Measurements from ENCODE around the gene USP20. TPM values are rescaled to one million over a fixed set of nuclear protein-coding genes. Genes with fewer than 3 reads are reported as not detected.

The USP20 gene
- total RNA-seq, 4 donors from 2014 or later = 11.5 to 18.5 (median 15.5) TPM

DNA sequence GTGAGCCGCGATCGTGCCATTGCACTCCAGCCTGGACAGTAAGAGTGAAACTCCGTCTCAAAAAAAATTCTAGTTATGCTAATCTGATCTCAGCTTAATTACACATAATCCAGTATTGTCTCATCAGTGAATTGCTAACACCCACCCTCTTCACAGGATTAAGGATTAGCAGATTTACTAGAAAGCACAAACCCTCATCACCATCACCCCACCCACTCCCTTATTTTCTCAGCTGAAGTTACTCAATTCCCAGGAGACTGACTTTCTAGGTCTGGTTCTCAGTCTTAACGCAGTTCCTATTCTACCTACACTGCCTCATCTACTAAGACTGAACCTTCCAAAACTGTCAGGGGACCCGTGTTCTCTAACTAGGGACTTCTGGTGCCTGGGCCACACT is 23.3 kb upstream of the USP20 start:
- no peak for TF ChIP-seq CTCF (IDR thresholded peaks at IDR 0.05)
- ATAC-seq (ENCODE audit: low FRiP score) (no peak), DNase-seq (ENCODE audit: low spot score) (no peak)

GRCh38 chr9:129812385-129812784 is 22.9 kb upstream of the USP20 start:
- no peak for DNase-seq (ENCODE audit: low spot score)
- ATAC-seq (ENCODE audit: low FRiP score) = no peak
- TF ChIP-seq CTCF (IDR thresholded peaks at IDR 0.05) = no peak

GRCh38 chr9:129813661-129814060 is 21.6 kb upstream of the USP20 start:
- TF ChIP-seq CTCF (IDR thresholded peaks at IDR 0.05) = no peak
- DNase-seq (ENCODE audit: low spot score) (no peak), ATAC-seq (ENCODE audit: low FRiP score) (no peak)

DNA sequence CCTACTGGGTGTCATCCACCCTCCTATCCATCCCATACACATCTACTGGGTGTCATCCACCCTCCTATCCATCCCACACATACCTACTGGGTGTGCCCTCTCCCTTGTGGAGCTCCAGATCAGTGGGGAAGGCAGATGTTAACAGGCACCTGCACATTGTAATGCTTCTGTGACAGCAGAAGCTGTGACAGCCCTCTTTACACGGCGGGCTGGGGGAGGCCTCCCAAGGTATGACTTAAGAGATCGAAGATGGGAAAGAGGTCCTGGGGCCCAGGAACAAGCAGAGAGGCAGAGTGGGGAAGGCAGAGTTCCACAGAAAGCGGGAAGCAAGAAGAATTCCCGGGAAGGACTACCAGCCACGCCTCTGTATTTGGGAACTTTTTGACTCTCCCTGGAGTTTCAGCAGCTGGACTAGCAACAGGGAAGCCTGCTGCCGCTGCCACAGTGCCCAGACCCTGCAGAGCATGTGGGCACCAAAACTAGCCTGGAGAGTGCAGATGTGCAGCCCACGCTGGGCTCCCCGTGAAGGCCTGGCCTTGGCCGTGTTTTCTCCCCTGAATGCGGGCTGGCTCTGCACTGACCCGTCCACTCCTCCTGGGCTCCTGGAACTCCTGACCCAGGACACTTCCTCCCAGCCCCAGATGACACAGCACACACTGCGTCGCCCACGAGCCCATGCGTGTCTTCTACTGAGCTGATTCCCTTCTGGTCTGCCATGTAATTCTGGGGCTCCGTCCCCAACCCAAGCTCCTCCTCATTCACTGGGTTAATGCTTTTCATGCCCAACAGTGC is 20.6 kb upstream of the USP20 start:
- TF ChIP-seq CTCF (IDR thresholded peaks at IDR 0.05) = no peak
- no peak for ATAC-seq (ENCODE audit: low FRiP score)
- no peak for DNase-seq (ENCODE audit: low spot score)

GRCh38 chr9:129815278-129815677 is 20.0 kb upstream of the USP20 start:
- no peak for ATAC-seq (ENCODE audit: low FRiP score)
- TF ChIP-seq CTCF (IDR thresholded peaks at IDR 0.05) = no peak
- DNase-seq (ENCODE audit: low spot score) = no peak

DNA sequence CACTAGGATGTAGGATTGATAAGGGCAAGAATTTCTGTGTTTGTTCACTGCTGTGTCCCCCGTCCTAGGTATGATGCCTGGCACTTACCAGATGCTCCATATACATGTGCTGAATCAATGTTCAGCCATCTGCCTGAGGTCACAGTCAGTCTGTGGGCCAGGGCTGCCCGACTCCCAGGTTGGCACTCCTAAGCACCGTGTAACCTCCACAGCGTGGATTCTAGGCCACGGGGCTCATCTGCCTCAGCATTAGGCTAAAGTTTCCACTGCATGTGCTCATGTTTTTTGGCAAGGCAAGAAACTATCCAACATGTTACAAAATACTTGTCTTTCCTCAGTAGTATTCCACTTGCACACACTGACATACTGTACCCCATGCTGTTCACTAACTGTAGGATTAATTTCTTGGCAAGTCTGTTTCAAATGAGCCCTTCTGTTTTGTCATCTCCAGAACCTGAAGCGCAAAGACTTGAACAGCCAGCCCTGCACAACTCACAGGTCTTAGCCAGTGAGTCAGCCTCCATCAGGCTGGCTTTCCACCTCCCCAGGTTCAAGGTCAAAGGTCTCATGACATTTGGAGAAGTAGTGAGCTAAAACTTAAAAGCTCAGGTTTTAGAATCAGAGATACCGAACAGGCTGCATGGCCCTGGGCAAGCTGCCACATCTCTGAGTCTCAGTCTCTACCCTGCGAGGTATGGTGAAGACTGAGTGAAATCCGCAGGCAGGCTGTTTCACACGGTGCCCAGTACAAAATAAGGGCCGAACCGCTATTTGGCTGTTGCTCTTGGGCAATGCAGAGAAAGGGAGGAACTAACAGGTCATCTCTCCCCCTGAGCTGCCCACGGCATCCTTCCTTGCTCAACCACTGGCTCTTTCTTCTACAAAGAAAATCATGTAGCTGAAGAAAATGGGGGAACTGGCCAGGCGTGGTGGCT is 18.5 kb upstream of the USP20 start:
- ATAC-seq (ENCODE audit: low FRiP score) = no peak
- no peak for TF ChIP-seq CTCF (IDR thresholded peaks at IDR 0.05)
- DNase-seq (ENCODE audit: low spot score) = no peak

Data from omental fat pad (tissue), 4 donors.